ENCODE results near the gene PLD4.

Gene PLD4

GRCh38 chr14:104931771-104932675, 7.3 kb downstream of the PLD4 start:
- no peak for TF ChIP-seq CTCF (IDR thresholded peaks at IDR 0.05; ENCODE audit: insufficient read depth, low read depth, low read length, missing control alignments)

GRCh38 chr14:104932676-104933631, 8.3 kb downstream of the PLD4 start:
- peak; percentile 74 for DNase-seq (ENCODE audit: low read depth)
- peak; percentile 78 for TF ChIP-seq CTCF (IDR thresholded peaks at IDR 0.05; ENCODE audit: insufficient read depth, low read depth, low read length, missing control alignments)
- no peak overlapping the region for H3K4me3 ChIP-seq (ENCODE audit: low read depth, low read length)

More at GRCh38 chr14:104931771-104932675, 7.3 kb downstream of the PLD4 start:
- no peak for DNase-seq (ENCODE audit: low read depth)
- H3K4me3 ChIP-seq (ENCODE audit: low read depth, low read length), result no peak overlapping the region

GRCh38 chr14:104933746-104934733, 9.4 kb downstream of the PLD4 start:
- TF ChIP-seq CTCF (IDR thresholded peaks at IDR 0.05; ENCODE audit: insufficient read depth, low read depth, low read length, missing control alignments), result no peak
- H3K4me3 ChIP-seq (ENCODE audit: low read depth, low read length), result no peak overlapping the region
- DNase-seq (ENCODE audit: low read depth), result no peak

- no peak for DNase-seq (ENCODE audit: low read depth)
- no peak for TF ChIP-seq CTCF (IDR thresholded peaks at IDR 0.05; ENCODE audit: insufficient read depth, low read depth, low read length, missing control alignments)
- H3K4me3 ChIP-seq (ENCODE audit: low read depth, low read length), result no peak overlapping the region
Observed at GRCh38 chr14:104935026-104935650, 10.5 kb downstream of the PLD4 start.

GRCh38 chr14:104935955-104936354, 11.3 kb downstream of the PLD4 start:
- TF ChIP-seq CTCF (IDR thresholded peaks at IDR 0.05; ENCODE audit: insufficient read depth, low read depth, low read length, missing control alignments), result no peak
- no peak overlapping the region for H3K4me3 ChIP-seq (ENCODE audit: low read depth, low read length)
- DNase-seq (ENCODE audit: low read depth), result no peak

All from GM12865 (cell line).